ENCODE results near the gene OR9A4. TPM values are rescaled to one million over a fixed set of nuclear protein-coding genes. Genes with fewer than 3 reads are reported as not detected.
"Not testable (repeated sequence)": the region's sequence is repeated elsewhere in the genome, so short reads cannot be mapped to it uniquely, and the experiment has no call there.

Gene OR9A4
- total RNA-seq: not detected in 2 replicates

- intact Hi-C loops (cut with micrococcal nuclease): no loop called here
These were observed at the start of gene OR9A4 for GRCh38 chr7:141916099-141916498. TSS of gene OR9A4 (plus strand) at chr7:141916399. CDS start at chr7:141918876, 2,477 bp downstream.

- intact Hi-C loops (cut with micrococcal nuclease): no loop called here
These were observed 49.2 kb upstream of the OR9A4 start for GRCh38 chr7:141866974-141867373.

- intact Hi-C loops (cut with micrococcal nuclease): no loop called here
These were observed 43.3 kb upstream of the OR9A4 start for GRCh38 chr7:141872931-141873330.

- intact Hi-C loops (cut with micrococcal nuclease): no loop called here
These were observed 41.4 kb upstream of the OR9A4 start for GRCh38 chr7:141874787-141875186.

GRCh38 chr7:141875453-141875852 is 40.7 kb upstream of the OR9A4 start:
- intact Hi-C loops (cut with micrococcal nuclease): no loop called here

GRCh38 chr7:141876371-141876770 is 39.8 kb upstream of the OR9A4 start:
- intact Hi-C loops (cut with micrococcal nuclease): no loop called here

GRCh38 chr7:141877365-141877764 is 38.8 kb upstream of the OR9A4 start:
- intact Hi-C loops (cut with micrococcal nuclease): no loop called here

- intact Hi-C loops (cut with micrococcal nuclease): no loop called here
These were observed 35.2 kb upstream of the OR9A4 start for GRCh38 chr7:141880960-141881359.

GRCh38 chr7:141884539-141885225 is 31.5 kb upstream of the OR9A4 start:
- intact Hi-C loops (cut with micrococcal nuclease): no loop called here

- intact Hi-C loops (cut with micrococcal nuclease): no loop called here
These were observed 26.9 kb upstream of the OR9A4 start for GRCh38 chr7:141889321-141889720.

GRCh38 chr7:141891336-141891735 is 24.9 kb upstream of the OR9A4 start:
- intact Hi-C loops (cut with micrococcal nuclease): no loop called here

GRCh38 chr7:141899366-141899765 is 16.8 kb upstream of the OR9A4 start:
- intact Hi-C loops (cut with micrococcal nuclease): not testable (repeated sequence)

GRCh38 chr7:141906285-141906684 is 9.9 kb upstream of the OR9A4 start:
- intact Hi-C loops (cut with micrococcal nuclease): no loop called here

- intact Hi-C loops (cut with micrococcal nuclease): no loop called here
These were observed 4.8 kb upstream of the OR9A4 start for GRCh38 chr7:141911391-141911790.

- intact Hi-C loops (cut with micrococcal nuclease): no loop called here
These were observed 634 bp upstream of the OR9A4 start for GRCh38 chr7:141915565-141915964.

GRCh38 chr7:141920281-141920680 is 4.1 kb downstream of the OR9A4 start:
- intact Hi-C loops (cut with micrococcal nuclease): no loop called here

- intact Hi-C loops (cut with micrococcal nuclease): no loop called here
These were observed 12.1 kb downstream of the OR9A4 start for GRCh38 chr7:141928146-141928844.

GRCh38 chr7:141928845-141929195 is 12.6 kb downstream of the OR9A4 start:
- intact Hi-C loops (cut with micrococcal nuclease): no loop called here

GRCh38 chr7:141930211-141930610 is 14.0 kb downstream of the OR9A4 start:
- intact Hi-C loops (cut with micrococcal nuclease): no loop called here

- intact Hi-C loops (cut with micrococcal nuclease): no loop called here
These were observed 24.9 kb downstream of the OR9A4 start for GRCh38 chr7:141941075-141941474.

GRCh38 chr7:141943846-141944245 is 27.6 kb downstream of the OR9A4 start:
- intact Hi-C loops (cut with micrococcal nuclease): no loop called here

- intact Hi-C loops (cut with micrococcal nuclease): no loop called here
These were observed 28.6 kb downstream of the OR9A4 start for GRCh38 chr7:141944811-141945210.

- intact Hi-C loops (cut with micrococcal nuclease): no loop called here
These were observed 29.2 kb downstream of the OR9A4 start for GRCh38 chr7:141945356-141945755.
